Measurements from ENCODE around the gene SLC19A2.

DNA sequence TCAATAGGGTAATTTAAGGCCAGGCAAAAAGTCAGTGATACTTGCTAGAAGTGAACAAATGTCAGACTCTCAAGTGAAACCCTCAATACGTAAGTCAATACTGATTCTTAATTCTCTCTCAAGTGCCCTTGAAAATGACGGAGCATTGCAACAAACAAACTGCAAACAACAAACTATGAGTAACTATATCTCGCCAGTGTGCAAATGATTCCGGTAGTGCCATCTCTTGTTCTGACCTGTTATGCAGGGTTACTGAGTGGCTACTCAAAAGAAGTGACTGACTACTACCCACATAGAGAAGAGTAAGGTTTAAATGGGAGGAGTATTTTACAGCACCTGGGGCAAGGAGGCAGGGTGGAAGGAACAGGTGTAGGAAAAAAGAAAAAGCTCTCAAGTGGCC, 1.6 kb downstream of the SLC19A2 start:
- no peak for TF ChIP-seq ZBTB33 (IDR thresholded peaks at IDR 0.05; ENCODE audit: borderline replicate concordance, low read depth)
- TF ChIP-seq, protein P1, sequence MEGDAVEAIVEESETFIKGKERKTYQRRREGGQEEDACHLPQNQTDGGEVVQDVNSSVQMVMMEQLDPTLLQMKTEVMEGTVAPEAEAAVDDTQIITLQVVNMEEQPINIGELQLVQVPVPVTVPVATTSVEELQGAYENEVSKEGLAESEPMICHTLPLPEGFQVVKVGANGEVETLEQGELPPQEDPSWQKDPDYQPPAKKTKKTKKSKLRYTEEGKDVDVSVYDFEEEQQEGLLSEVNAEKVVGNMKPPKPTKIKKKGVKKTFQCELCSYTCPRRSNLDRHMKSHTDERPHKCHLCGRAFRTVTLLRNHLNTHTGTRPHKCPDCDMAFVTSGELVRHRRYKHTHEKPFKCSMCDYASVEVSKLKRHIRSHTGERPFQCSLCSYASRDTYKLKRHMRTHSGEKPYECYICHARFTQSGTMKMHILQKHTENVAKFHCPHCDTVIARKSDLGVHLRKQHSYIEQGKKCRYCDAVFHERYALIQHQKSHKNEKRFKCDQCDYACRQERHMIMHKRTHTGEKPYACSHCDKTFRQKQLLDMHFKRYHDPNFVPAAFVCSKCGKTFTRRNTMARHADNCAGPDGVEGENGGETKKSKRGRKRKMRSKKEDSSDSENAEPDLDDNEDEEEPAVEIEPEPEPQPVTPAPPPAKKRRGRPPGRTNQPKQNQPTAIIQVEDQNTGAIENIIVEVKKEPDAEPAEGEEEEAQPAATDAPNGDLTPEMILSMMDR (IDR thresholded peaks at IDR 0.05) = no peak
- TF ChIP-seq EP300 (IDR thresholded peaks at IDR 0.05; ENCODE audit: borderline replicate concordance in 1 of 2, low read depth in 1 of 2, low read length in 1 of 2) = no peak
- TF ChIP-seq REST (IDR thresholded peaks at IDR 0.05; ENCODE audit: low read depth, low read length) = no peak
- no peak for TF ChIP-seq EZH2phosphoT487 (IDR thresholded peaks at IDR 0.05; ENCODE audit: borderline replicate concordance, low read depth)
- TF ChIP-seq SIN3A (IDR thresholded peaks at IDR 0.05; ENCODE audit: borderline replicate concordance, low read depth, low read length) = no peak
- TF ChIP-seq YY1 (IDR thresholded peaks at IDR 0.05; ENCODE audit: low read depth) = no peak
- TF ChIP-seq, protein P2, sequence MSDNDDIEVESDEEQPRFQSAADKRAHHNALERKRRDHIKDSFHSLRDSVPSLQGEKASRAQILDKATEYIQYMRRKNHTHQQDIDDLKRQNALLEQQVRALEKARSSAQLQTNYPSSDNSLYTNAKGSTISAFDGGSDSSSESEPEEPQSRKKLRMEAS (IDR thresholded peaks at IDR 0.05; ENCODE audit: low read depth) = no peak
- TF ChIP-seq TEAD4 (IDR thresholded peaks at IDR 0.05; ENCODE audit: borderline replicate concordance, insufficient read depth) = no peak
- TF ChIP-seq RAD21 (IDR thresholded peaks at IDR 0.05; ENCODE audit: low read length) = no peak
- TF ChIP-seq RXRA (IDR thresholded peaks at IDR 0.05; ENCODE audit: borderline replicate concordance, low read depth) = no peak
- TF ChIP-seq NFIC (IDR thresholded peaks at IDR 0.05; ENCODE audit: borderline replicate concordance) = no peak
- TF ChIP-seq GATA2 (CRISPR knock-in tag; IDR thresholded peaks at IDR 0.05) = no peak
- TF ChIP-seq POLR2AphosphoS5 (IDR thresholded peaks at IDR 0.05; ENCODE audit: low read depth, low read length) = no peak

Data from SK-N-SH (cell line).